ENCODE results near the gene MYB. TPM values are rescaled to one million over a fixed set of nuclear protein-coding genes. Genes with fewer than 3 reads are reported as not detected.

MYB gene
- total RNA-seq, 1 experiment from 2014 or later, result 8.3 TPM

DNA sequence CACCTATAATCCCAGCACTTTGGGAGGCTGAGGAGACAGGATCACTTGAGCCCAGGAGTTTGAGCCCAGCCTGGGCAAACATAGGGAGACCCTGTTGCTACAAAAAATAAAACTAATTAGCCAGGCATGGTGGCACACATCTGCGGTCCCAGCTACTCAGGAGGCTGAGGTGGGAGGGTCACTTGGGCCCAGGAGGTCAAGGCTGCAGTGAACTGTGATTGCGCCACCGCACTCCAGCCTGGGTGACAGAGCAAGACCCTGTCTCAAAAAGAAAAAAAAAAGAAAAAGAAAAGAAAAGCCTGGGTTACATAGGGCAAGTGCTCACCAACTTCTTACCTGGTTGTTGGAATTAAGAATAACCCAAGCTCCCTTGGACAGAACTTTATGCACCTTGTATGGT is 14.6 kb upstream of the MYB start:
- DNase-seq (ENCODE audit: low spot score), result no peak
- TF ChIP-seq, protein P1, sequence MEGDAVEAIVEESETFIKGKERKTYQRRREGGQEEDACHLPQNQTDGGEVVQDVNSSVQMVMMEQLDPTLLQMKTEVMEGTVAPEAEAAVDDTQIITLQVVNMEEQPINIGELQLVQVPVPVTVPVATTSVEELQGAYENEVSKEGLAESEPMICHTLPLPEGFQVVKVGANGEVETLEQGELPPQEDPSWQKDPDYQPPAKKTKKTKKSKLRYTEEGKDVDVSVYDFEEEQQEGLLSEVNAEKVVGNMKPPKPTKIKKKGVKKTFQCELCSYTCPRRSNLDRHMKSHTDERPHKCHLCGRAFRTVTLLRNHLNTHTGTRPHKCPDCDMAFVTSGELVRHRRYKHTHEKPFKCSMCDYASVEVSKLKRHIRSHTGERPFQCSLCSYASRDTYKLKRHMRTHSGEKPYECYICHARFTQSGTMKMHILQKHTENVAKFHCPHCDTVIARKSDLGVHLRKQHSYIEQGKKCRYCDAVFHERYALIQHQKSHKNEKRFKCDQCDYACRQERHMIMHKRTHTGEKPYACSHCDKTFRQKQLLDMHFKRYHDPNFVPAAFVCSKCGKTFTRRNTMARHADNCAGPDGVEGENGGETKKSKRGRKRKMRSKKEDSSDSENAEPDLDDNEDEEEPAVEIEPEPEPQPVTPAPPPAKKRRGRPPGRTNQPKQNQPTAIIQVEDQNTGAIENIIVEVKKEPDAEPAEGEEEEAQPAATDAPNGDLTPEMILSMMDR (conservative IDR thresholded peaks at IDR 0.05; ENCODE audit: low read depth, low read length), result no peak
- CTCF ChIA-PET, result no interaction called here
- Histone ChIP-seq H3K27ac (ENCODE audit: low read depth, low read length, poor library complexity, severe bottlenecking) (no peak overlapping the region), H3K27me3 (replicated peaks; ENCODE audit: insufficient read depth, low read depth, low read length, poor library complexity) (no peaks in the 10 kb centered on the region), H3K4me3 (ENCODE audit: low read depth, low read length, poor library complexity, severe bottlenecking) (no peak overlapping the region), H3K4me1 (ENCODE audit: insufficient read depth, low read length, poor library complexity, severe bottlenecking) (no peaks in the 10 kb centered on the region), H3K36me3 (ENCODE audit: insufficient read depth, low read length, poor library complexity, severe bottlenecking) (no peaks in the 10 kb centered on the region), H3K9me3 (ENCODE audit: low read depth, low read length, poor library complexity, severe bottlenecking) (no peaks in the 10 kb centered on the region)
- POLR2A ChIA-PET (ENCODE audit: low non-redundant PET), result no interaction called here
- intact Hi-C loops (cut with micrococcal nuclease; ENCODE audit: unreplicated experiment), result no loop called here
- BruUV-seq (replicated peaks), result no TSS peak

DNA sequence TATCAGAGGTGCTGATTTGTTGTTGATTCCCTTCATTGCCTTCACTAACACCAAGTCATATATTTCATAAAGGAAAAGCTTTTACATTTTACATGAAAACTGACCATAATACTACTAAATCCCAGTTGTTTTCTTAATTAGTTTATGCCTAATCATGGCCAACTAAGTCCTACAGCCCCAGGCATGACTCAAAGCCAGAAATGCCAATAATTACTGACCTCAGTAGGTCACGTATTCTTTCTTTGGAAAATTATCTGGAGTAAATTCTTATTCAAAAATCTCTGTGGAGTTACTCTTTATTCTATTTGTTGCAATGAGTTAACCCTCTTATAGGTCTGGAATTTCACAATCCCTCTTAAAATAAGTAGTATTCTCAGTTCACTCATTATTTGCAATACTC is 13.5 kb upstream of the MYB start:
- Histone ChIP-seq H3K9me3 (ENCODE audit: low read depth, low read length, poor library complexity, severe bottlenecking) (no peaks in the 10 kb centered on the region), H3K36me3 (ENCODE audit: insufficient read depth, low read length, poor library complexity, severe bottlenecking) (no peaks in the 10 kb centered on the region), H3K27ac (ENCODE audit: low read depth, low read length, poor library complexity, severe bottlenecking) (no peak overlapping the region), H3K27me3 (replicated peaks; ENCODE audit: insufficient read depth, low read depth, low read length, poor library complexity) (no peaks in the 10 kb centered on the region), H3K4me3 (ENCODE audit: low read depth, low read length, poor library complexity, severe bottlenecking) (no peak overlapping the region), H3K4me1 (ENCODE audit: insufficient read depth, low read length, poor library complexity, severe bottlenecking) (no peaks in the 10 kb centered on the region)
- BruUV-seq (replicated peaks), result no TSS peak
- ChIA-PET CTCF (no interaction called here), POLR2A (ENCODE audit: low non-redundant PET) (no interaction called here)
- TF ChIP-seq EZH2 (IDR thresholded peaks at IDR 0.05; ENCODE audit: borderline replicate concordance, low read depth, low read length, poor library complexity, severe bottlenecking), result no peak
- TF ChIP-seq, protein P1 (conservative IDR thresholded peaks at IDR 0.05; ENCODE audit: low read depth, low read length), result no peak
- DNase-seq (ENCODE audit: low spot score), result no peak
- intact Hi-C loops (cut with micrococcal nuclease; ENCODE audit: unreplicated experiment), result no loop called here

DNA sequence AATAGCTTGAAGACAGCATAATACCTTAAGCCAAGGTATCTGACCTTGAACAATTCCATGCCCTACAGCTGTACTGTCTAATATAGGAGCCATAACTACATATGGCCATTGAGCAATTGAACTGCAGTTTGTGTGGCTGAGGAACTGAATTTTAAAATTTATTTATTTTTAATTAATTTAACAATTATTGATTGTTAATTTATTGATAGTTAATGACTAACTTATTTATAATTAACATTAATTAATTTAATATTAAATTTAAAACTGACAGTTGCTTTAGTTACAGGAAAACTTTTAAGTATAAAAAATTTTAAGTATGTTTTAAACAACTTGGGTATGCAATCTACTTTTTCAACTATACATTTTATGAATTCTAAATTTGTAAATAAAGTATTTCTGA is 12.3 kb upstream of the MYB start:
- H3K4me1 ChIP-seq (ENCODE audit: insufficient read depth, low read length, poor library complexity, severe bottlenecking), result no peaks in the 10 kb centered on the region
- ChIA-PET POLR2A (ENCODE audit: low non-redundant PET) (no interaction called here), CTCF (no interaction called here)
- no TSS peak for BruUV-seq (replicated peaks)
- H3K36me3 ChIP-seq (ENCODE audit: insufficient read depth, low read length, poor library complexity, severe bottlenecking), result no peaks in the 10 kb centered on the region
- H3K27ac ChIP-seq (ENCODE audit: low read depth, low read length, poor library complexity, severe bottlenecking), result no peak overlapping the region
- TF ChIP-seq, protein P1 (conservative IDR thresholded peaks at IDR 0.05; ENCODE audit: low read depth, low read length), result no peak
- no peak for TF ChIP-seq EZH2 (IDR thresholded peaks at IDR 0.05; ENCODE audit: borderline replicate concordance, low read depth, low read length, poor library complexity, severe bottlenecking)
- no peak overlapping the region for H3K4me3 ChIP-seq (ENCODE audit: low read depth, low read length, poor library complexity, severe bottlenecking)
- H3K9me3 ChIP-seq (ENCODE audit: low read depth, low read length, poor library complexity, severe bottlenecking), result no peaks in the 10 kb centered on the region
- no peaks in the 10 kb centered on the region for H3K27me3 ChIP-seq (replicated peaks; ENCODE audit: insufficient read depth, low read depth, low read length, poor library complexity)
- DNase-seq (ENCODE audit: low spot score), result no peak
- intact Hi-C loops (cut with micrococcal nuclease; ENCODE audit: unreplicated experiment), result no loop called here
